ENCODE results near the gene STOX1. TPM values are rescaled to one million over a fixed set of nuclear protein-coding genes. Genes with fewer than 3 reads are reported as not detected.

Gene STOX1
- total and polyA plus RNA-seq, 2 of the 13 experiments (the other 11 are each of a cell fraction or from before 2014, with no cell fraction given): 2.5 to 6.0 TPM

- TF ChIP-seq HNRNPLL (IDR thresholded peaks at IDR 0.05; ENCODE audit: low read depth, low read length, poor library complexity, severe bottlenecking) (peak; percentile 58), PRDM10 (CRISPR knock-in tag; IDR thresholded peaks at IDR 0.05; ENCODE audit: low read depth) (0 out of 2 replicates have a peak, but pooled peaks have one; percentile 22), FOXK1 (CRISPR knock-in tag; IDR thresholded peaks at IDR 0.05; ENCODE audit: borderline replicate concordance, low read depth) (peak; percentile 84), E2F2 (CRISPR knock-in tag; IDR thresholded peaks at IDR 0.05; ENCODE audit: borderline replicate concordance) (peak; percentile 82; the same call in 1 of the 2 replicates), E2F5 (CRISPR knock-in tag; conservative IDR thresholded peaks at IDR 0.05) (peak; percentile 30; the same call in 1 of the 2 replicates), ZBTB25 (CRISPR knock-in tag; IDR thresholded peaks at IDR 0.05) (peak; percentile 51; the same call in 1 of the 2 replicates), THAP11 (CRISPR knock-in tag; IDR thresholded peaks at IDR 0.05) (peak; percentile 81), TSC22D2 (CRISPR knock-in tag; IDR thresholded peaks at IDR 0.05; ENCODE audit: borderline replicate concordance) (peak; percentile 33; the same call in 1 of the 2 replicates), FOSL1 (CRISPR knock-in tag; IDR thresholded peaks at IDR 0.05; ENCODE audit: borderline replicate concordance) (no peak), RNF219 (CRISPR knock-in tag; IDR thresholded peaks at IDR 0.05) (peak; percentile 78; the same call in 1 of the 2 replicates), ZNF672 (CRISPR knock-in tag; IDR thresholded peaks at IDR 0.05) (0 out of 2 replicates have a peak, but pooled peaks have one; percentile 6), ZBTB2 (CRISPR knock-in tag; IDR thresholded peaks at IDR 0.05; ENCODE audit: low read depth) (peak; percentile 25), BCL3 (CRISPR knock-in tag; IDR thresholded peaks at IDR 0.05) (no peak; the same call in 1 of the 2 replicates), ZNF550 (CRISPR knock-in tag; IDR thresholded peaks at IDR 0.05; ENCODE audit: borderline replicate concordance) (no peak)
These were observed 74.0 kb downstream of the STOX1 start, which contains the start of gene DDX50 (continued) for GRCh38 chr10:68901105-68901927.
